MM.1S (cell line): ENCODE data around the gene TIMM44.

Experiments
- CTCF ChIP-seq: fragments of 300-600 bp; sonication (generic); IDR thresholded peaks from 2 replicates; pipeline ENCODE4 v1.5.1; 2016; ENCODE audit warnings: antibody characterized with exemption, low read length, mixed read lengths
- EZH2 ChIP-seq: fragments of 300-600 bp; sonication (generic); optimal IDR thresholded peaks from 2 replicates; pipeline ENCODE3; 2017; ENCODE audit warnings: low read depth, mild to moderate bottlenecking, antibody characterized with exemption, low read length, mixed read lengths

GRCh38 chr19:7927605-7928333 lies 15.7 kb downstream of the TIMM44 start:
- TF ChIP-seq CTCF, result no peak
- TF ChIP-seq EZH2, result no peak
